Embryonic facial prominence (tissue), 1 donor: ENCODE measurements around the gene RNPEP.
A peak's percentile ranks its signal among the peaks of the same experiment; 100 is the strongest.
"Not testable (repeated sequence)": the region's sequence is repeated elsewhere in the genome, so short reads cannot be mapped to it uniquely, and the experiment has no call there.

Source experiments
- DNase-seq: peaks from one replicate; pipeline ENCODE4 v3.0.0-alpha.2; 2016; ENCODE audit errors: extremely low spot score

RNPEP gene

GRCh38 chr1:201982623-201983379 is at the start of gene RNPEP:
Gene RNPEP, plus strand, starts transcription at chr1:201982648. Its CDS starts 19 bp downstream, at chr1:201982667.
- no peak for DNase-seq

GRCh38 chr1:201933840-201934430 is 48.5 kb upstream of the RNPEP start:
- DNase-seq: no peak

- DNase-seq: no peak
Measured at GRCh38 chr1:201937624-201938213, 44.7 kb upstream of the RNPEP start.

GRCh38 chr1:201938440-201939035 is 43.9 kb upstream of the RNPEP start:
- no peak for DNase-seq

GRCh38 chr1:201939148-201939547 is 43.3 kb upstream of the RNPEP start:
- no peak for DNase-seq

GRCh38 chr1:201939574-201939973 is 42.9 kb upstream of the RNPEP start:
- no peak for DNase-seq

GRCh38 chr1:201940316-201940715 is 42.1 kb upstream of the RNPEP start:
- DNase-seq: not testable (repeated sequence)

- no peak for DNase-seq
Measured at GRCh38 chr1:201941420-201942128, 40.9 kb upstream of the RNPEP start.

- DNase-seq: no peak
Measured at GRCh38 chr1:201942129-201942495, 40.3 kb upstream of the RNPEP start.

- DNase-seq: no peak
Measured at GRCh38 chr1:201944002-201944401, 38.4 kb upstream of the RNPEP start.

GRCh38 chr1:201944639-201945038 is 37.8 kb upstream of the RNPEP start:
- DNase-seq: no peak

GRCh38 chr1:201945157-201945556 is 37.3 kb upstream of the RNPEP start:
- no peak for DNase-seq

- DNase-seq: no peak
Measured at GRCh38 chr1:201945863-201946223, 36.6 kb upstream of the RNPEP start.

GRCh38 chr1:201946224-201946908 is 36.1 kb upstream of the RNPEP start, which contains the start of gene LMOD1:
Gene LMOD1, minus strand, starts transcription at chr1:201946548. Its CDS starts 208 bp downstream, at chr1:201946340.
- peak; percentile 73 for DNase-seq

GRCh38 chr1:201947697-201948008 is 34.8 kb upstream of the RNPEP start:
- DNase-seq: no peak

- DNase-seq: no peak
Measured at GRCh38 chr1:201949491-201949890, 33.0 kb upstream of the RNPEP start.

GRCh38 chr1:201954263-201955008 is 28.0 kb upstream of the RNPEP start:
- DNase-seq: no peak

GRCh38 chr1:201955009-201955728 is 27.3 kb upstream of the RNPEP start, which contains the start of gene TIMM17A:
Gene TIMM17A, plus strand, starts transcription at chr1:201955503. Its CDS starts 24 bp downstream, at chr1:201955527.
- DNase-seq: peak; percentile 91

- no peak for DNase-seq
Measured at GRCh38 chr1:201955729-201956143, 26.7 kb upstream of the RNPEP start.

- no peak for DNase-seq
Measured at GRCh38 chr1:201958348-201958747, 24.1 kb upstream of the RNPEP start.
